GM23338 (cell line): ENCODE data around the gene ADAMTS13. TPM values are rescaled to one million over a fixed set of nuclear protein-coding genes. Genes with fewer than 3 reads are reported as not detected.

Source experiments
- ATAC-seq: fragments of 200-7000 bp; cut with Tn5 transposase; 3 replicates; pipeline ENCODE4 v1.9.1; 2020
- DNase-seq: peaks from one replicate; pipeline ENCODE4 v3.0.0-alpha.2; 2015; ENCODE audit warnings: low spot score
- H2AFZ ChIP-seq: fragments of 200-600 bp; sonication (generic); 2 replicates; pipeline ENCODE4 v1.8.0; 2016; ENCODE audit warnings: antibody characterized with exemption, mild to moderate bottlenecking, moderate library complexity
- H3F3A ChIP-seq: fragments of 200-600 bp; sonication (generic); replicated peaks from 2 replicates; pipeline ENCODE4 v1.8.0; 2017; ENCODE audit warnings: antibody characterized with exemption, mixed run types, low read depth
- H3K27ac ChIP-seq: fragments of 200-600 bp; sonication (generic); 2 replicates; pipeline ENCODE4 v1.6.1; 2016; ENCODE audit warnings: low read depth
- H3K27me3 ChIP-seq: fragments of 200-600 bp; sonication (generic); 2 replicates; pipeline ENCODE4 v1.8.0; 2016; ENCODE audit warnings: mild to moderate bottlenecking, mixed run types, moderate library complexity; ENCODE audit not compliant: insufficient read depth
- H3K36me3 ChIP-seq: fragments of 200-600 bp; sonication (generic); 2 replicates; pipeline ENCODE4 v1.8.0; 2016; ENCODE audit warnings: mild to moderate bottlenecking; ENCODE audit not compliant: insufficient read depth
- H3K4me1 ChIP-seq: fragments of 200-600 bp; sonication (generic); 2 replicates; pipeline ENCODE4 v1.8.0; 2016; ENCODE audit warnings: mild to moderate bottlenecking, moderate library complexity; ENCODE audit not compliant: insufficient read depth
- H3K4me2 ChIP-seq: fragments of 200-600 bp; sonication (generic); 2 replicates; pipeline ENCODE4 v1.7.1; 2017; ENCODE audit warnings: mixed run types
- H3K4me3 ChIP-seq: fragments of 200-600 bp; sonication (generic); 2 replicates; pipeline ENCODE4 v1.6.1; 2016; ENCODE audit warnings: mixed run types
- H3K79me2 ChIP-seq: fragments of 200-600 bp; sonication (generic); replicated peaks from 2 replicates; pipeline ENCODE4 v1.8.0; 2017; ENCODE audit warnings: mild to moderate bottlenecking; ENCODE audit not compliant: insufficient read depth
- H3K9me2 ChIP-seq: fragments of 200-600 bp; sonication (generic); 2 replicates; pipeline ENCODE4 v1.8.0; 2017; ENCODE audit not compliant: insufficient read depth
- H4K20me1 ChIP-seq: fragments of 200-600 bp; sonication (generic); replicated peaks from 2 replicates; pipeline ENCODE4 v1.8.0; 2017; ENCODE audit warnings: mild to moderate bottlenecking; ENCODE audit not compliant: insufficient read depth
- H3K27ac Mint-ChIP-seq: 2 replicates; pipeline ENCODE4 v1.8.0; 2020; ENCODE audit warnings: inconsistent platforms, mild to moderate bottlenecking, moderate library complexity, mixed read lengths
- H3K27me3 Mint-ChIP-seq: 3 replicates; pipeline ENCODE4 v1.8.0; 2022; ENCODE audit warnings: low read depth, mild to moderate bottlenecking, moderate library complexity, mixed read lengths, inconsistent platforms; ENCODE audit not compliant: insufficient read depth, poor library complexity
- H3K36me3 Mint-ChIP-seq: 3 replicates; pipeline ENCODE4 v1.8.0; 2021; ENCODE audit warnings: low read depth, mild to moderate bottlenecking, inconsistent platforms, moderate library complexity, mixed read lengths
- H3K4me1 Mint-ChIP-seq: 3 replicates; pipeline ENCODE4 v1.8.0; 2020; ENCODE audit warnings: mild to moderate bottlenecking, inconsistent platforms, mixed read lengths
- H3K4me3 Mint-ChIP-seq: 3 replicates; pipeline ENCODE4 v1.8.0; 2021; ENCODE audit warnings: moderate library complexity, mild to moderate bottlenecking, inconsistent platforms, mixed read lengths
- H3K9me3 Mint-ChIP-seq: 3 replicates; pipeline ENCODE4 v1.8.0; 2020; ENCODE audit warnings: moderate library complexity, mild to moderate bottlenecking, inconsistent platforms, mixed read lengths
- CREB1 ChIP-seq: fragments of 250-450 bp; sonication (Bioruptor Pico); IDR thresholded peaks from 2 replicates; pipeline ENCODE4 v1.5.0; 2020; ENCODE audit warnings: low read depth, mild to moderate bottlenecking, moderate library complexity
- CTCF ChIP-seq, 2 experiments: fragments of 200-600 bp in 1 of 2; sonication (generic) in 1 of 2; conservative IDR thresholded peaks; 2 replicates each; pipeline versions ENCODE4 v1.5.1 to v1.6.1; 2016 to 2017; ENCODE audit warnings: antibody characterized with exemption in 2 of 2, low read depth in 2 of 2, mild to moderate bottlenecking in 2 of 2, moderate library complexity in 1 of 2
- ETS1 ChIP-seq: IDR thresholded peaks from 2 replicates; pipeline ENCODE4 v1.6.1; 2016; ENCODE audit warnings: antibody characterized with exemption
- EZH2phosphoT487 ChIP-seq: fragments of 200-600 bp; sonication (generic); IDR thresholded peaks from one replicate; pipeline ENCODE4 v1.8.1; 2018; ENCODE audit warnings: antibody characterized with exemption; ENCODE audit not compliant: unreplicated experiment
- JUNB ChIP-seq: IDR thresholded peaks from one replicate; pipeline ENCODE4 v1.6.1; 2016; ENCODE audit warnings: antibody characterized with exemption; ENCODE audit not compliant: unreplicated experiment
- POLR2AphosphoS5 ChIP-seq: IDR thresholded peaks from 2 replicates; pipeline ENCODE4 v1.6.1; 2016; ENCODE audit warnings: antibody characterized with exemption, low read depth
- STAT1 ChIP-seq: IDR thresholded peaks from one replicate; pipeline ENCODE4 v1.6.1; 2016; ENCODE audit warnings: antibody characterized with exemption; ENCODE audit not compliant: unreplicated experiment
- ZNF114 ChIP-seq: fragments of 250-450 bp; sonication (Bioruptor Pico); IDR thresholded peaks from 2 replicates; pipeline ENCODE4 v1.5.0; 2020; ENCODE audit warnings: mild to moderate bottlenecking, moderate library complexity
- ZNF331 ChIP-seq: fragments of 250-450 bp; sonication (Bioruptor Pico); IDR thresholded peaks from 2 replicates; pipeline ENCODE4 v1.5.0; 2020; ENCODE audit warnings: low read depth, mild to moderate bottlenecking, moderate library complexity
- ZNF462 ChIP-seq: fragments of 250-450 bp; sonication (Bioruptor Pico); IDR thresholded peaks from 2 replicates; pipeline ENCODE4 v1.5.0; 2020; ENCODE audit warnings: mild to moderate bottlenecking, moderate library complexity
- polyA plus RNA-seq: library from polyadenylated mRNA; unstranded; fragments of >200 nt; fragmentation: Nextera tagmentation; extraction: Ambion mirVana; gene quantifications from 2 replicates; pipeline ENCODE4 v1.2.1, GENCODE V29; 2016
- total RNA-seq: library from RNA; depleted of rRNA; stranded (reverse); fragments of >200 nt; shearing (Covaris generic); gene quantifications from 2 replicates; pipeline ENCODE4 v1.2.3, GENCODE V29; 2014

The ADAMTS13 gene
- total and polyA plus RNA-seq, 2 experiments from 2014 or later, result 6.0 TPM

GRCh38 chr9:133437753-133438531, 15.8 kb downstream of the ADAMTS13 start:
- TF ChIP-seq CREB1 (no peak), CTCF (conservative IDR thresholded peaks at IDR 0.05; ENCODE audit: low read depth in 2 of 2) (peak; percentile 38 to 63; a peak in 3 of 4 replicates)
- Histone ChIP-seq H3F3A (no peaks in the 10 kb centered on the region), H3K9me2 (no peaks in the 10 kb centered on the region), H3K27ac (no peak overlapping the region), H3K4me3 (no peak overlapping the region), H4K20me1 (no peaks in the 10 kb centered on the region), H3K79me2 (no peaks in the 10 kb centered on the region), H3K27me3 (no peaks in the 10 kb centered on the region), H2AFZ (no peak overlapping the region), H3K4me1 (no peaks in the 10 kb centered on the region), H3K4me2 (no peak overlapping the region), H3K36me3 (no peaks in the 10 kb centered on the region)
- no peaks in the 10 kb centered on the region for H3K36me3 Mint-ChIP-seq
- peak; percentile 59 for ATAC-seq
- no peaks in the 10 kb centered on the region for H3K4me1 Mint-ChIP-seq
- H3K27me3 Mint-ChIP-seq, result peaks cover 6% of the 10 kb centered on the region
- H3K4me3 Mint-ChIP-seq, result no peak overlapping the region
- H3K27ac Mint-ChIP-seq, result no peak overlapping the region
- peak; percentile 37 for DNase-seq
- H3K9me3 Mint-ChIP-seq, result no peaks in the 10 kb centered on the region; the same call in 2 of the 3 replicates

GRCh38 chr9:133439337-133439736, 17.2 kb downstream of the ADAMTS13 start:
- Mint-ChIP-seq H3K4me3 (no peak overlapping the region), H3K36me3 (no peaks in the 10 kb centered on the region), H3K27me3 (peaks cover 6% of the 10 kb centered on the region), H3K9me3 (no peaks in the 10 kb centered on the region; the same call in 2 of the 3 replicates), H3K4me1 (no peaks in the 10 kb centered on the region), H3K27ac (no peak overlapping the region)
- ATAC-seq (no peak), DNase-seq (no peak)
- H3K27me3 ChIP-seq, result no peaks in the 10 kb centered on the region
- H3K36me3 ChIP-seq, result no peaks in the 10 kb centered on the region
- no peak overlapping the region for H3K27ac ChIP-seq
- H4K20me1 ChIP-seq, result no peaks in the 10 kb centered on the region
- no peak overlapping the region for H2AFZ ChIP-seq
- H3K4me1 ChIP-seq, result no peaks in the 10 kb centered on the region
- no peaks in the 10 kb centered on the region for H3K79me2 ChIP-seq
- no peaks in the 10 kb centered on the region for H3F3A ChIP-seq
- H3K4me3 ChIP-seq, result no peak overlapping the region
- no peak overlapping the region for H3K4me2 ChIP-seq
- H3K9me2 ChIP-seq, result no peaks in the 10 kb centered on the region
- no peak for TF ChIP-seq JUNB
- no peak for TF ChIP-seq EZH2phosphoT487
- TF ChIP-seq STAT1, result no peak
- TF ChIP-seq POLR2AphosphoS5, result no peak
- no peak for TF ChIP-seq ZNF114 (CRISPR knock-in tag)
- no peak for TF ChIP-seq ZNF331 (CRISPR knock-in tag)
- no peak for TF ChIP-seq ETS1
- no peak for TF ChIP-seq ZNF462
- TF ChIP-seq CTCF (conservative IDR thresholded peaks at IDR 0.05; ENCODE audit: low read depth in 2 of 2), result no peak
